Mesendoderm (in vitro differentiated cells): ENCODE data around the gene ACTG1.

ENCODE experiments used
- DNase-seq: peaks from one replicate; pipeline ENCODE4 v3.0.0; 2013
- H2AK5ac ChIP-seq: 2 replicates; pipeline ENCODE4 v1.6.1; 2013; ENCODE audit warnings: low read length, inconsistent platforms
- H2BK120ac ChIP-seq: 2 replicates; pipeline ENCODE4 v1.6.1; 2013; ENCODE audit warnings: low read depth, mild to moderate bottlenecking, low read length, moderate library complexity, mixed read lengths
- H2BK15ac ChIP-seq: replicated peaks from 2 replicates; pipeline ENCODE4 v1.6.1; 2013; ENCODE audit warnings: low read depth, mild to moderate bottlenecking, moderate library complexity
- H2BK5ac ChIP-seq: 2 replicates; pipeline ENCODE4 v1.6.1; 2013; ENCODE audit warnings: low read length, inconsistent platforms
- H3K18ac ChIP-seq: 2 replicates; pipeline ENCODE4 v1.6.1; 2013; ENCODE audit warnings: mild to moderate bottlenecking, low read length, mixed read lengths
- H3K23ac ChIP-seq: one replicate; pipeline ENCODE4 v1.6.1; 2013; ENCODE audit warnings: low read length
- H3K27ac ChIP-seq: 2 replicates; pipeline ENCODE4 v1.5.1; 2013; ENCODE audit warnings: low read depth, mild to moderate bottlenecking, inconsistent platforms, low read length, moderate library complexity
- H3K27me3 ChIP-seq: 2 replicates; pipeline ENCODE4 v1.6.1; 2013; ENCODE audit warnings: low read length, control low read depth, mild to moderate bottlenecking, inconsistent platforms; ENCODE audit not compliant: insufficient read depth, poor library complexity
- H3K36me3 ChIP-seq: 2 replicates; pipeline ENCODE4 v1.6.1; 2013; ENCODE audit warnings: low read length, inconsistent platforms; ENCODE audit not compliant: control insufficient read depth, insufficient read depth
- H3K4ac ChIP-seq: one replicate; pipeline ENCODE4 v1.6.1; 2013; ENCODE audit warnings: low read depth, mild to moderate bottlenecking, low read length, moderate library complexity
- H3K4me1 ChIP-seq: 2 replicates; pipeline ENCODE4 v1.6.1; 2013; ENCODE audit warnings: low read depth, low read length, inconsistent platforms; ENCODE audit not compliant: control insufficient read depth
- H3K4me2 ChIP-seq: 2 replicates; pipeline ENCODE4 v1.6.1; 2013; ENCODE audit warnings: low read length
- H3K4me3 ChIP-seq: 2 replicates; pipeline ENCODE4 v1.5.1; 2013; ENCODE audit warnings: mild to moderate bottlenecking, low read length
- H3K56ac ChIP-seq: one replicate; pipeline ENCODE4 v1.6.1; 2013; ENCODE audit warnings: low read length
- H3K79me1 ChIP-seq: 2 replicates; pipeline ENCODE4 v1.6.1; 2013; ENCODE audit warnings: low read length, inconsistent platforms
- H3K79me2 ChIP-seq: 2 replicates; pipeline ENCODE4 v1.6.1; 2013; ENCODE audit warnings: mild to moderate bottlenecking, low read length; ENCODE audit not compliant: control insufficient read depth, insufficient read depth
- H3K9ac ChIP-seq: 2 replicates; pipeline ENCODE4 v1.6.1; 2013; ENCODE audit warnings: low read length, inconsistent platforms
- H4K5ac ChIP-seq: one replicate; pipeline ENCODE4 v1.6.1; 2013; ENCODE audit warnings: low read length
- H4K8ac ChIP-seq: one replicate; pipeline ENCODE4 v1.6.1; 2013; ENCODE audit warnings: low read depth, mild to moderate bottlenecking, control low read depth, low read length, moderate library complexity
- WGBS: extraction: QIAGEN DNeasy Blood & Tissue Kit; methylation state at CpG from one replicate; pipeline ENCODE4 v1.1.7; 2013; ENCODE audit warnings: low lambda C conversion rate, missing lambda C conversion rate; ENCODE audit not compliant: insufficient coverage; ENCODE audit errors: extremely low coverage; 5-methylcytosine and 5-hydroxymethylcytosine counted together

Gene ACTG1

DNA sequence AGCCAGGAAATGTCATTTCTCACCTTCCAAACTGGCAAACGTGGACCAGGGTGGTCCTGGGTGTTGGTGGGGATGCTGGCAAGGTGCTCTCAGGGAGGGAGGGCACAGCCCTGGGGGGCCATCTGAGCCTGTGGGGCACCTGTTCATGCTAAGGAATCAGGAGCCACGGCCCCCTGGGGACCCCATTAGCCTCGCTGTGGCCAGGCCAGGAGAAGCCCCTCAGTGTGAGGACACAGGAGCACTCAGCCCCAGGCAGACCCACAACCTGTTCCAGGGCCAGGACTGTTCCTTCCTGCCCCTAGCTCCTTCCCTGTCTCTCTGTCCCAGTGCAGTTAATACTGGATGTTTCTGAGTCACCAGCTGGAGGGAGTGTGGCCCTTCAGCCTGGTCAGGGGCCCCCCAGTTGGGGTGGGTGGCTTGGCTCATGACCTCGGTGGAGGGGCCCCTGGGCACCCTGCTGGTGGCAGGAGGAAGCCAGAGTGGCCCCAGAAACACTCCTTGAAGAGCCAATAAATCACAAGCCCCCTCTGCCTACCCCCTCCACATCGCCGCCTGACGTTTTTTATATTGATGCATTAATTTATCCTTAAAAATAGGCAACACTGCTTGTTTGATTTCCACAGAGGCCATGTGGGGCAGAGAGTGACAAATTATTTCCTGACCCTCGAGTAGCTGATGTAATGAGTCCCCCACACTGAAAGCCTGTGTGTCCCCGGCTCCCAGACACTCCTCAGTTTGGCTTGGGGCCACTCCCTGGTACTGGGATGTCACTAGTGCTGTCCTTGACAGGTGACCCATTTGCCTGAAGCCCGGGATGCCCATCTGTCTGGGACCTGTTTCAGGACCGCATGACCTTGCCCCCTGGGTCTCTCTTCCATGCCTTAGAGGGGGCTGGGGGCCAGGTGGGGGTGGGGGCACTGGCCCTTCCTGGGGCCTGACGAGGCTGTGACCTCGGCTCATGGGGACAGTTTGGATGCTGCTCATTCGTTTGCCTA, 22.3 kb downstream of the ACTG1 start:
- Histone ChIP-seq H4K8ac (no peak overlapping the region), H3K36me3 (no peaks in the 10 kb centered on the region), H3K23ac (no peak overlapping the region), H3K18ac (no peak overlapping the region), H2BK15ac (no peak overlapping the region), H3K56ac (no peak overlapping the region), H3K27me3 (no peaks in the 10 kb centered on the region), H3K27ac (no peak overlapping the region), H3K9ac (no peak overlapping the region), H3K4me1 (no peaks in the 10 kb centered on the region), H3K4ac (no peak overlapping the region), H2AK5ac (no peak overlapping the region), H3K4me2 (no peak overlapping the region), H4K5ac (no peak overlapping the region), H2BK120ac (no peak overlapping the region), H3K79me1 (no peaks in the 10 kb centered on the region), H2BK5ac (no peak overlapping the region), H3K4me3 (no peak overlapping the region), H3K79me2 (no peaks in the 10 kb centered on the region)
- no peak for DNase-seq
- no CpG with 5 or more reads among the region's 14 CpGs for WGBS

DNA sequence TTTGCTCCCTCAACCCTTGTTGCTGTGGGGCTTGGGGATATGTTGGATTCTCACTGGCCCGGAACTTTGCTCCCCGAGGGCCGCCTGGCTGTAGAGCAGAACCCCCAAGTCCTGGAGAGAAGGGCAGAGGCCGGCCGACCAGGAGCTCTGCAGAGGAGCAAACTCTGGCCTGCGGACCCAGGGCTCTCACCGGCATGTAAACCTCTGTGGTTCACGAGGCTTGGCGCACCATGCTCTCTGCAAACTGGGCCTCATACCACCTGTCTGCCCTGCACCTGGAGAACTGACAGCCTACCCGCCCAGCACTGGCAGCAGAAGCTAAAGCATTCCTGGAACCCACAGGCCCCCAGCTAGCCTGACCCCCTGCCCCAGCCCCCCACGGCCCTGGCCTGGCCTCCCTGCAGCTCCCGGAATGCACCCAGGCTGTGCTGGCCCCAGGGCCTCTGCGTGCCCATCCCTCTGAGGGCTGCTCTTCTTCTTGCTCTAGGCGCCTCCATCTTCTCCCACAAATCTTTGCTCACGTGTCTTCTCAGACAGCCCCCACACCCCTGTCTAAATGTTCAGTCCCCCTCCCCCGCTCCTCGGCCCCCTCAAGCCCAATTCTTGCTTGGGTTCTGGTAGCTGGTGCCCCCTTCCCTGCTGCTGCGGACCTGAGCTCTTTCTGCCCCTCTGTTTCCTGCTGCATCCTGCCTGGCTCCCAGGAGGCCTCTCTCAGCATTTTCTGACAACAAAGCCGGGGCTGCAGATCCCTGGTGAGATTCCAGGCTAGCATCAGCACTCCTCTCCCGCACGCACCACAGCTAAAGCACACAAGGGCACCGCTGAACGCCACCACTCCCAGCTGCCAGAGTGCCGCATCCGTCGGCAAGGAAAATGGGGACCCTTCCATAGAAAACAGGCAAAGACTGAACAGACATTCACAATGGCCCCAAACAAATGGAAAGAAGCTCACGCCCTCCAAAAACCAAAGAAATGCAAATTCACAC, 23.3 kb downstream of the ACTG1 start:
- H3K4me2 ChIP-seq, result no peak overlapping the region
- H3K4me1 ChIP-seq, result no peaks in the 10 kb centered on the region
- peak overlapping the region; percentile 25 for H3K56ac ChIP-seq
- no peak overlapping the region for H3K4me3 ChIP-seq
- no peaks in the 10 kb centered on the region for H3K36me3 ChIP-seq
- H2BK120ac ChIP-seq, result no peak overlapping the region
- H3K27ac ChIP-seq, result no peak overlapping the region
- no peak overlapping the region for H3K9ac ChIP-seq
- H3K18ac ChIP-seq, result no peak overlapping the region
- no peak overlapping the region for H4K5ac ChIP-seq
- WGBS, result no CpG with 5 or more reads among the region's 27 CpGs
- H2BK15ac ChIP-seq, result no peak overlapping the region
- H3K79me2 ChIP-seq, result no peaks in the 10 kb centered on the region
- no peaks in the 10 kb centered on the region for H3K79me1 ChIP-seq
- no peak overlapping the region for H2BK5ac ChIP-seq
- no peak overlapping the region for H4K8ac ChIP-seq
- no peak for DNase-seq
- no peak overlapping the region for H3K23ac ChIP-seq
- H2AK5ac ChIP-seq, result no peak overlapping the region
- no peak overlapping the region for H3K4ac ChIP-seq
- H3K27me3 ChIP-seq, result no peaks in the 10 kb centered on the region

GRCh38 chr17:81488276-81488860, 24.2 kb downstream of the ACTG1 start:
- no peaks in the 10 kb centered on the region for H3K79me2 ChIP-seq
- H3K4me2 ChIP-seq, result peak overlapping the region; percentile 60
- no peak overlapping the region for H3K4me3 ChIP-seq
- no peak overlapping the region for H2BK15ac ChIP-seq
- no peaks in the 10 kb centered on the region for H3K4me1 ChIP-seq
- peak overlapping the region; percentile 89 for H3K18ac ChIP-seq
- H3K23ac ChIP-seq, result no peak overlapping the region
- H2BK120ac ChIP-seq, result no peak overlapping the region
- peak overlapping the region; percentile 49 for H3K4ac ChIP-seq
- H2AK5ac ChIP-seq, result no peak overlapping the region
- peak overlapping the region; percentile 75 for H3K9ac ChIP-seq
- no peaks in the 10 kb centered on the region for H3K27me3 ChIP-seq
- H4K8ac ChIP-seq, result peak overlapping the region; percentile 94
- DNase-seq, result no peak
- H3K27ac ChIP-seq, result peak overlapping the region; percentile 27
- H2BK5ac ChIP-seq, result no peak overlapping the region
- no peak overlapping the region for H4K5ac ChIP-seq
- H3K56ac ChIP-seq, result peak overlapping the region; percentile 85
- H3K79me1 ChIP-seq, result no peaks in the 10 kb centered on the region
- no CpG with 5 or more reads among the region's 52 CpGs for WGBS
- H3K36me3 ChIP-seq, result no peaks in the 10 kb centered on the region

GRCh38 chr17:81487487-81488275, 24.9 kb downstream of the ACTG1 start:
- Histone ChIP-seq H4K5ac (no peak overlapping the region), H3K4me3 (no peak overlapping the region), H3K9ac (peak overlapping the region; percentile 75), H4K8ac (peak overlapping the region; percentile 94), H2BK5ac (no peak overlapping the region), H2BK120ac (peak overlapping the region; percentile 11), H3K4ac (peak overlapping the region; percentile 49), H2AK5ac (no peak overlapping the region), H3K36me3 (no peaks in the 10 kb centered on the region), H3K18ac (peak overlapping the region; percentile 89), H3K79me2 (no peaks in the 10 kb centered on the region), H3K27me3 (no peaks in the 10 kb centered on the region), H2BK15ac (no peak overlapping the region), H3K23ac (no peak overlapping the region), H3K4me2 (peak overlapping the region; percentile 60), H3K27ac (peak overlapping the region; percentile 27), H3K56ac (peak overlapping the region; percentile 85), H3K79me1 (no peaks in the 10 kb centered on the region), H3K4me1 (no peaks in the 10 kb centered on the region)
- peak; percentile 75 for DNase-seq
- WGBS, result no CpG with 5 or more reads among the region's 87 CpGs

DNA sequence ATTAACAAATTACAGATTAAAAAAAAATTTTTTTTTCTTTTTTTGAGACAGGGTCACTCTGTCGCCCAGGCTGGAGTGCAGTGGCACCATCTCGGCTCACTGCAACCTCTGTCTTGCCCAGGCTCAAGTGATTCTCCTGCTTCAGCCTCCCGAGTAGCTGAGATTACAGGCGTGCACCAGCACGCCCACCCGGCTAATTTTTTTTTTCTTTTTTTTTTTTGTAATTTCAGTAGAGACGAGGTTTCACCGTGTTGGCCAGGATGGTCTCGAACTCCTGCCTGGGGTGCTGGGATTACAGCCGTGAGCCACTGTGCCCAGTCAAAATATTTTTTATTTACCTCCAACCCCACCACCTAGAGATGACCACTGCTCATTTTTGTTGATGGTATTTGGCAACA, 25.5 kb downstream of the ACTG1 start:
- no peak overlapping the region for H3K23ac ChIP-seq
- H2BK5ac ChIP-seq, result no peak overlapping the region
- H3K36me3 ChIP-seq, result no peaks in the 10 kb centered on the region
- no peak overlapping the region for H3K27ac ChIP-seq
- no peak overlapping the region for H2AK5ac ChIP-seq
- H3K27me3 ChIP-seq, result no peaks in the 10 kb centered on the region
- H2BK120ac ChIP-seq, result no peak overlapping the region
- H4K5ac ChIP-seq, result no peak overlapping the region
- no peaks in the 10 kb centered on the region for H3K4me1 ChIP-seq
- H3K9ac ChIP-seq, result peak overlapping the region; percentile 68
- no CpG with 5 or more reads among the region's 10 CpGs for WGBS
- no peak overlapping the region for H3K4me3 ChIP-seq
- no peaks in the 10 kb centered on the region for H3K79me1 ChIP-seq
- H3K4ac ChIP-seq, result no peak overlapping the region
- no peak overlapping the region for H3K4me2 ChIP-seq
- no peak for DNase-seq
- no peaks in the 10 kb centered on the region for H3K79me2 ChIP-seq
- no peak overlapping the region for H3K18ac ChIP-seq
- H4K8ac ChIP-seq, result peak overlapping the region; percentile 30
- peak overlapping the region; percentile 84 for H3K56ac ChIP-seq
- no peak overlapping the region for H2BK15ac ChIP-seq
